GM15510 (cell line): ENCODE measurements around the gene SIGLEC9.

Experiments
- POLR2A ChIP-seq: IDR thresholded peaks from 3 replicates; pipeline ENCODE4 v1.6.1; 2011; ENCODE audit warnings: borderline replicate concordance; ENCODE audit not compliant: insufficient read length; ENCODE audit errors: extremely low read depth

Gene SIGLEC9

GRCh38 chr19:51091895-51092873, 32.5 kb upstream of the SIGLEC9 start:
- TF ChIP-seq POLR2A: no peak

GRCh38 chr19:51093101-51093500, 31.6 kb upstream of the SIGLEC9 start:
- no peak for TF ChIP-seq POLR2A

GRCh38 chr19:51093510-51094345, 31.0 kb upstream of the SIGLEC9 start:
- TF ChIP-seq POLR2A: no peak

GRCh38 chr19:51094696-51095279, 29.9 kb upstream of the SIGLEC9 start:
- no peak for TF ChIP-seq POLR2A

- TF ChIP-seq POLR2A: no peak
Observed at GRCh38 chr19:51096473-51097165, 28.1 kb upstream of the SIGLEC9 start.

GRCh38 chr19:51097166-51097738, 27.5 kb upstream of the SIGLEC9 start:
- TF ChIP-seq POLR2A: no peak

GRCh38 chr19:51097796-51098195, 26.9 kb upstream of the SIGLEC9 start:
- no peak for TF ChIP-seq POLR2A

- no peak for TF ChIP-seq POLR2A
Observed at GRCh38 chr19:51098365-51099046, 26.2 kb upstream of the SIGLEC9 start.

- no peak for TF ChIP-seq POLR2A
Observed at GRCh38 chr19:51099047-51099382, 25.7 kb upstream of the SIGLEC9 start.

GRCh38 chr19:51100601-51101000, 24.1 kb upstream of the SIGLEC9 start:
- TF ChIP-seq POLR2A: no peak

GRCh38 chr19:51101171-51101865, 23.4 kb upstream of the SIGLEC9 start:
- no peak for TF ChIP-seq POLR2A

GRCh38 chr19:51102991-51103390, 21.7 kb upstream of the SIGLEC9 start:
- no peak for TF ChIP-seq POLR2A

- no peak for TF ChIP-seq POLR2A
Observed at GRCh38 chr19:51103926-51104341, 20.8 kb upstream of the SIGLEC9 start.
